Uterine smooth muscle cell (primary cell): ENCODE measurements around the gene PRELP. TPM values are rescaled to one million over a fixed set of nuclear protein-coding genes. Genes with fewer than 3 reads are reported as not detected.

Experiments
- total RNA-seq: library from RNA; depleted of rRNA; stranded (reverse); fragments of >200 nt; gene quantifications from 2 replicates; pipeline ENCODE4 v1.2.3, GENCODE V29; 2014

Gene PRELP
- 0.33 and 1.9 TPM in 2 replicates for total RNA-seq

DNA sequence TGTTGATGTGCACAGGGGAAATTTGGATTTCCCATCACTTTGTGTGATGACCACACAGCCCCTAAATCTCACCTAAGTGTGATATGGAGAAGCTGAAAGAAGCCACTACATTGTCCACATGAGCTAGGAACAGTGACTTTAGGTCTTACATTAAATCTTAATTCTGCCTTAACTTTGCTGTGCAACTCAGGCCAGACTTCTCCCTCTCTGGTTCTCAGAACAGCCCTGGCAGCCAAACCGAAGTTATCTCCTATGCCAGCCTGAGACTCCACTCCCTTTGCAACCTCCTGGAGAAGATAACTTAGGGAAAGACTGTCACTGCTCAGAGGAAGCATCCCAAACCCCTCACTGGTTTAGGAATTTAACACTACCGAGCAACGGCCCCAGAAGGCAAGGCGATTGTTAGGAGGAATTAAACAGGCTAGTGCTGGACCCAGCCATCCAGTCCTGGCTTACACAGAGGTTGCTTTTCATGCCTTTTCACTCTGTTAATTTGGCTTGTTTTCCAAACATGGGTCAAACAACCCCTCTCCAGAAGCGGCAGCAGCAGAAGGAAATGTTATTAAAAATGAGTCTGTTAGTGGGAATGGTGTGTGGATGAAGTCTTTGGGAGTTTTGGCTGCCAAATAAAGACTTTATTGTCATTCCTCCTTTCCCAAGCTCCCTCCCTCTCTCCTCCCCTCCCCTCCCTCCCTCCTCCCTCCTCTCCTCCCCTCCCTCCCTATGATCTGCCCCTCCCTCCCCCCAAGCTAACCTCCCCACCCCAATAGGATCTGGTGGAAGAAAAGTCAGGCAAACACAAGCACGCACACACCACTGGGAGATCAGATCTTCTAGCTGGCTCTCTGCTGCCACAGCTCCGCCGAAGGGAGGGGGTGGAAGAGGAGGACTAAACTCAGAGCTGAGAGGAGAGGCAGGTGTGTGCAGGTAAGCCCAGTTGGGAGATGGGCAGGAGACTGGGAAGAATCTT is at the start of gene PRELP:
Gene PRELP, plus strand, starts transcription at position 795 of the 970 bp plus-strand sequence. CDS start 7,379 bp downstream, outside the sequence.

GRCh38 chr1:203493901-203494300 is 18.3 kb downstream of the PRELP start, which contains the start of gene OPTC:
Gene OPTC, plus strand, starts transcription at chr1:203494153. Its CDS starts 1,853 bp downstream, at chr1:203496006.

Other genes starting within 250 kb of the PRELP start
- under 0.01 TPM in 1 of 2 replicates, not detected in the other for gene CHIT1, start 246.1 kb upstream of the PRELP start, total RNA-seq
- 2.7 and 8.9 TPM in 2 replicates for gene BTG2, start 170.3 kb upstream of the PRELP start, total RNA-seq
- gene FMOD, start 124.7 kb upstream of the PRELP start, total RNA-seq = 0.33 and 8.4 TPM in 2 replicates
- not detected in 2 replicates for gene OPTC, start 18.3 kb downstream of the PRELP start, total RNA-seq
- 186 TPM in 2 replicates for gene ATP2B4, start 151.0 kb downstream of the PRELP start, total RNA-seq